ENCODE results near the gene ODF2.
A peak's percentile ranks its signal among the peaks of the same experiment; 100 is the strongest.
"Not testable (repeated sequence)": the region's sequence is repeated elsewhere in the genome, so short reads cannot be mapped to it uniquely, and the experiment has no call there.

Gene ODF2

DNA sequence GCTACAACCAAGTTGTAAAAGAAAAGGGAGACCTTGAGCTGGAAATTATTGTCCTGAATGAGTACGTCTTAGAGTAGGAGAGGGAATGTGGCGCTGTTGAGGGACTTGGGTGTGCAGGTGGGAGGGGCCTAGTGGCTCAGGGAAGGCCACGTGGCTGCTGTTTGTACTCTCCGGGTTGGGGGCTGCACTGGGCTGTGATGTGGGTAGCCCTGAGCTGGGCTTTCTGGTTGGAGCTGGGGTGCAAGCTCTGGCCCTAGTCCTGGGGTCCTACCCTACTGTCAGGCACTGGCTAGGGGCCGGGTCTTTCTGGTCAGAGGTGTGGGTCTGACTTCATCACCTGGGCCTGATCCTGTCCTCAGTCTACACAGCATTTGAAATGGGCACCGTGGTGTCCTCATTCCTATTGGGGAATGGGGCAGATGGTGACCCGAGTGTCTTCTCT lies 29.6 kb downstream of the ODF2 start:
- no peak for DNase-seq

DNA sequence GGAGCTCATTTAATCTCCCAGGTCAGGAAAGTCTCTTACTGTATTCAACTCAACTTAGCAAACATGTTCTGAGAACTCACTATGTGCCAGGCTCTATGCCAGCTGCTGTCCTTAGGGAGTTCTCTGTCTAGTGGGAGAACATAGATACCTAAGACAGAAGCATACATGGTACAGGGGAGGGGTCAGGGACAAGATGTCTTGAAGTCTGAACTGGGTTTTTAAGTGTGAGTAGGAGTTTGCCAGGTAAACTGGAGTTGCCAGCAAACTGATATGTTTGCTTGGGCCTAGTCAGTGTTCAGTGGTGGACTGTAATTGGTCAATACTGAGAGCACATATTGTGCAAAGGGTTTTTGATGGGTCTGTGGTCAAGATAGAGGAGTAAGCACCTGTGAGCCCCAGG lies 30.4 kb downstream of the ODF2 start:
- no peak for DNase-seq

DNA sequence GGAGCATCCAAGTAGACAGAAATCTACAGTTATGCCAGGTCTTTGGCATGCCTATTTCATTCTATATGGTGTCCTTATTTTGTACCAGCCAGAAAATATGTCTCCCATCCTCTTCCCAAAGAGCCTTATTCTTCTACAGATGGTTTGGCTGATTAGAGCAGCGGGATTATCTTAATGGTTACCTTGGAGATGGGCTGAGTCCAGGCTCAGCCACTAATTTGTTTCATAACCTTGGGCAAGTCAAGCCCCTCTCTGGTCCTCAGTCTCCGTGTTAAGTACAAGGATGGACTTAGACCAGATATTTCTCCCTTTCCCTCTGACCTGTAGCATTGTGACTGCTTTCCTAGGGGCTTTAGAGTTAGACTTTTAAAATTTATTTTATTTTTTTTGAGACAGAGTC lies 37.6 kb downstream of the ODF2 start:
- no peak for DNase-seq

DNA sequence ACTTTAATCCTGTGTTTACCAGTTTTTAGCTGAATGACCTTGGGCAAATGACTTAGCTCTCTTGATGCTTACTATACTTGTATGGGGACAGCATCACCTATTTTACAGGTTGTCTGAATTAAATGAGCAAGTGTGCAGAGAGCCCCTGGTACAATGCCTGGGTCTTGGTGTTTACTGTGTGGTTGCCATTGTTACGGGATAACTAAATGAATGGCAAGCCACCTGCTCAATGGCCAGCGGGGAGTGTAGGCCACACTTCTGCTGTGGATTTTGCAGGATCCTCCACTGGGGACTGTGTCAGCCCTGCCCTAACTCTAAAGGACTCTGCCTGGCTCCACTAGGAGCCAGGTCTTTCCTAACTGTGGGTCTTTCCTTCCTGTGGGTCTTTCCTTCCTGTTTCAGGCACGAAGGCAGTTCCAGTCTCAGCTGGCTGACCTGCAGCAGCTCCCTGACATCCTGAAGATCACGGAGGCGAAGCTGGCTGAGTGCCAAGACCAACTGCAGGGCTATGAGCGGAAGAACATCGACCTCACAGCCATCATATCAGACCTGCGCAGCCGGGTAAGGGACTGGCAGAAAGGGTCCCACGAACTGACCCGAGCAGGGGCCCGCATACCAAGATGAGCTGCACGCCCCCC lies 38.4 kb downstream of the ODF2 start:
- peak; percentile 58 for DNase-seq

DNA sequence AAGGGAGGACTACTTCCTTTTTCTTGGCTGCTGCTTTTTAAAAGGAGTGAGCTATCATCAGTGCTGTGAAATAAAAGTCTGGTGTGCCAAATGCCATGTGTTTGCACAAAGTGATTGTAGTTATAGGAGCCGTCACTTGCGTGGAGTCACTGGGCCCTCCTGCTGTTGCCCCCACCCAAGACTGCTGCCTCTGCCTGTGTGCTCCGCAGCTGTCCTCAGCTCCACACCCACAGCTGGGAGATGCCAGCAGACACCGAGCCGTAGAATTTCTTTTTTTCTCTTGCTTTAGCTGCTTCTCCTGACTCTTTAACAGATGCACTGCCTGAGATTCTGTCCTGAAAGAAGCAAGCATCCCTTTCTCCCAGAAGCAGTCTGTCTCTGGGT lies 38.9 kb downstream of the ODF2 start:
- no peak for DNase-seq

DNA sequence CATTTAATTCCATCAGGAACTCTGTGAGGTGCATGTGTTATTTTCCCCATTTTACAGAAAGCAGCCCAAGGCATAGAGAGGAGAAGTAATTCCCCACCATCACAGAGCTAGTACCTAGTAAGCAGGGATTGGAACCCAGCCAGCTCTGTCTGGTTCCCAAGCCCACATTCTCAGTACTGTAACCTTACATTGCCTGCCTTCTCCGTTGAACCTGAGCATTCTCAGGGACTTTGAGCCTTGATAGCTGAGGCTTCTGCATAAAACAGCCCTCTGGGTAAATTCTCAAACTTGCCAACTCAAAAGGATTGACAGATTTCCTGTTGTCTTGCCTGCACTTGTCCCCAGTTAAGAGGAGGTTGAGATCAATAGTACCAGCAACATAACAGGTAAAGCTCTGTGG lies 39.5 kb downstream of the ODF2 start:
- DNase-seq, result no peak

DNA sequence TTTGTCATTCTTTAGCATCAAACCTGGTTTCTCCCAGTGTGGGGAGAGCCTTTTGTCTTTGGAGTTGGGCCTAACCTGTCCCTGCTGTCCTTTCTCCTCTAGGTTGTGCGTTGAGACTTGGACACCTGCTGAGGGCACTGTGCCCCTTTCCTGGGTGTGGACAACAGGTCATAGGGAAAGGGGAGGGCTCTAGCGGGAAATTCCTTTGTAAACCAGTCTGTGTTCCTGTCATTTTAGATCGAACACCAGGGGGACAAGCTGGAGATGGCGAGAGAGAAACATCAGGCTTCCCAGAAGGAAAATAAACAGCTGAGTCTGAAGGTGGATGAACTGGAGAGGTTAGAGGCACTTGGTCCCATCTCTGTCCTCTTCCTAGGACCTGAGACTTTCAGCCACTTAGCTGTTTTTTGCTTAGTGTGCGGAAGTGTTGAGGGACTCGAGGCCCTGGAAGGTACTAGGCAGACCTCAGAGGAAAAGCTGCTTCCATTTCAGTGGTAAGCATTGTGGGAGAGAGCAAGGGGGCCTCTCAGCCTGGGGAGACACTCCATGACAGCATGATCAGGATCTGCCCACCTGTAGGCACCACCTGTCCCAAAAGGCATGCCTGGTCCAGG lies 40.1 kb downstream of the ODF2 start:
- no peak for DNase-seq

DNA sequence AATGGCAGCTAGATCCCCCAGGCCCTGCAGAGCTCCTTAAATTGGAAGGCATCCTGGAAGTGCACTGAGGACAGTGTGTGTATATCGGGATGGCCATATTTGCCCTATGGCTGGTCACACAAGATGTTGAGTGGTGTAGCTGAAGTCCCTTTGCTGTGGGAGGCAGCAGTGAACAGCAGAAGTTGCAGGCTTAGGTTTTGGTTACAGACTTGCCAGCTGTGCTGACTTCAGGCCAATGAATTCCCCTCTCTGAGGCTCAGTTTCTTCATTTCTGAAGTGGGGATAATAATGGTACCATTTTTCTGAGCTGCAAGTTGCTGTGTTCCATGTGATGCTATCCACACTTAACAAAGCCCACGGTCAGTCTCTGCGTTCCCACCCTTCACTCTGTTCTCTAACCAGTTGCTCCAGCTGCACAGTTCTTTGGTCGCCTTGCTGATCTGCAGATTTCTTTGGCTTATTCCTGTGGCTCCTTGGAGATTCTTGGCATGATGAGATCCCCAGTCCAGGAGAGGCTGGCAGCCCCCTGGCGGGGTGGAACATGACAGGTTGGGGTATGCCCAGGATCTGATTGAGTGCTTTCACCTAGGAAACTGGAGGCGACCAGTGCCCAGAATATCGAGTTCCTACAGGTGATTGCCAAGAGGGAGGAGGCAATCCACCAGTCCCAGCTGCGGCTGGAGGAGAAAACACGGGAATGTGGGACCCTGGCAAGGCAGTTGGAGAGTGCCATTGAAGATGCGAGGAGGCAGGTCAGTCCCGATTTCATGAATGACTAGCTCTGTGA lies 42.2 kb downstream of the ODF2 start:
- no peak for DNase-seq

DNA sequence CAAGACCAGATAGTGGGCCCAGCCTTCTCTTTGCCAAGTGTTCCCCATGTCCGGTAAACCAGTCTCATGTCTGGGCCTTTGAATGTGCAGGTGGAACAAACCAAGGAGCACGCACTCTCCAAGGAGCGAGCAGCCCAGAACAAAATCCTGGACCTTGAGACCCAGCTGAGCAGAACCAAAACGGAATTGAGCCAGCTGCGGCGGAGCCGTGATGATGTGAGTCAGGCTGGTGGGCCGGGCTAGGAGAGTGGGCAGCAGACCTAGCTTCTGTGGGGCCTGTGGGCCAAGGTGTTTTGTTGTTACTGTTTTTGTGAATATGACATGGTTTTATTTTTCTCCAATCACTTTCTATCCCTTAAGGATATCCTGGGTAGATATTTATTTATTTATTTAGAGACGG lies 43.1 kb downstream of the ODF2 start:
- no peak for DNase-seq

DNA sequence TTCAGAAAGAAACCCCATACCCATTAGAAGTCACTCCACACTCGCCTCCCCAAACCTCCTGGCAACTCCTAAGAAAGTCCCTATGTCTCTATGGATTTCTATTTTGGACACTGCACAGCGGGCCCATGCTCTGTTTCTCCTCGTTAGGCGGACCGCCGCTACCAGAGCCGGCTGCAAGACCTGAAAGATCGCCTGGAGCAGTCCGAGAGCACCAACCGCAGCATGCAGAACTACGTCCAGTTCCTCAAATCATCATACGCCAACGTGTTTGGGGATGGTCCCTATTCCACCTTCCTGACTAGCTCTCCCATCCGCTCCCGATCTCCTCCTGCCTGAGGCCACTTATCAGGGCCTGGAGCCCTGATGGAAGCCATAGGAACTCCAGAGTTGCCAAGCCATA lies 44.1 kb downstream of the ODF2 start:
- DNase-seq, result no peak

DNA sequence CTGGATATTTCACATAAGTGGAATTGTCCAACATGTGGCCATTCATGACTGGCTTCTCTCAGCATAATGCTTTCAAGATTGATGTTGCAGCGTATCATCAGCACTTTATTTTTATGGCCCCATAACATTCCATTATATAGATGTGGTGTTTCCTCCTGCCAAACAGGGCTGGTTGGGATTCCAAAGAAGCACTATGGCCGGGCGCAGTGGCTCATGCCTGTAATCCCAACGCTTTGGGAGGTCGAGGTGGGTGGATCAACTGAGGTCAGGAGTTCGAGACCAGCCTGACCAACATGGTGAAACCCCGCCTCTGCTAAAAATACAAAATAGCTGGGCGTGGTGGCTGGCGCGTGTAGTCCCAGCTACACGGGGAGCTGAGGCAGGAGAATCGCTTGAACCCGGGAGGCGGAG lies 47.6 kb downstream of the ODF2 start:
- DNase-seq, result not testable (repeated sequence)

DNA sequence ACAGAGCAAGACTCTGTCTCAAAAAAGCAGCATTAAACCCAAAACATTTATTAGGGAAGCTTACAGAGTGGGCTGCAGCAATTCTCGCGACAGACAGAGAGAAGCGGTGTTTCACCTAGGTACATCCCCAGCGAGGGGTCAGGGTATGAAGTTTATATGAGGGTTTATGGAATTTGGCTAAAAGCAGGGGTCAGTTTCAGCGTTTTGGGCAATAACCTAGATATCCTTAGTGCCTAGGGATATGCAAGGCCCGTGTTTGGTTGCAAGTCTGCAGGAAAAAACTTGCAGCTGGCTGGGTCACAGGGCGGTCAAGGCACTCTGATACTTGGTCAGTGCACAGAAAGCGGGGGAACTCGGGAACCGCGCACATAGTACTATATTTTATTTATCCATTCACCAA lies 48.1 kb downstream of the ODF2 start:
- no peak for DNase-seq

DNA sequence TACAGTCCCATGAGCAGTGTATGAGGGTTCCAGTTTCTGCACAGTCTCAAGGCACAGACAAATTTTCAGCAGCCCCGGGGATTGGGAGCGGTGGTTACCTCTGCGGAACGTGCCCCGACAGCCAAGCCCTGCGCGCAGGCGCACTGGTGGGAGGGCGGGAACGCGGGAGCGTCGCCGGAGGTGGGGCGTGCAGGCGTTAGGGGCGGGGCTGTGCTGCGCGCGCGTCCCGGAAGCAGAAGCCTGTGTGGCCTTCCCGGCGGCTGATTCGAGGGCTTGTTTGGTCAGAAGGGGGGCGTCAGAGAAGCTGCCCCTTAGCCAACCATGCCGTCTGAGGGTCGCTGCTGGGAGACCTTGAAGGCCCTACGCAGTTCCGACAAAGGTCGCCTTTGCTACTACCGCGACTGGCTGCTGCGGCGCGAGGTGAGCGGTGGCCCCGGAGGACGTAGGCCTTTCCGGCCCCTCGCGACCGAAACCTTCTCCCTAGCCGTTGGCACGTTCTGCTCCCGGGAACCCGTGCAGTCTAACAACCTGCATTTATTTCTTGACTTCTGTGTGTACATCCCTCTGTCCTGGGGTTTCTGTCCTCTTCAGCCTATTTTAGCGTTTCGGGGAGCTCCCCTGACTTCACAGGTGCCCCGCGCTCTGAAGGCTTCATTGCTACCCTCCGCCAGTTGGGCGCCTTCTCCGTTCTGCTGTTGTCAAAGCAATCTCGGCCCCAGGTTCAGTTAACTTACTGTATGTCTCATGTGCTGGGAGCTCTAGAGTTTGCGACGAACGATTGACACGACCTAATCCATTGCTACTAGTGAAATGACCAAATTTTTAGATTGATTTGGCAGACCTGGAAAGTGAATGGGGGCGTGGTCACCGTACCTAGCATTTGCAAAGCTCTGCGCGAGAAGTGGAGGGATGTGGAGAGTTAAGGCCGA lies 48.9 kb downstream of the ODF2 start, which contains the start of gene GLE1:
TSS of gene GLE1 (plus strand) at position 235 of the 929 bp plus-strand sequence. CDS start at position 322, 87 bp downstream.
- DNase-seq, result peak; percentile 98

DNA sequence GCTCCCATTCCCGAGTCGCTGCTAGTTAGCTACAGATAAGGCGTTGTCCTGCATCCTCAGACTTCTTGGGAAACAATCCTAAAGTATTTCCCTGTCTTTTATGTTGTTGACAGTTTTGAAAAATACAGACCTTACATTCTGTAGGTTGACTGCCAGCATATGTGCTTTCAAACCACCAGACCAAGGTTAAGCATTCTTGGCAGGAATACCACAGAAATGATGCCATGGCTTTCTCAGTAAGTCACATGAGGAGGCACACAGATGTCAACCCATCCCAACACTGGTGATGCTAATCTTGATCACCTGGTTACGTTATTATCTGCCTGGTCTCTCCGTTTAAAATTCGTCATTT lies 49.6 kb downstream of the ODF2 start:
- no peak for DNase-seq

DNA sequence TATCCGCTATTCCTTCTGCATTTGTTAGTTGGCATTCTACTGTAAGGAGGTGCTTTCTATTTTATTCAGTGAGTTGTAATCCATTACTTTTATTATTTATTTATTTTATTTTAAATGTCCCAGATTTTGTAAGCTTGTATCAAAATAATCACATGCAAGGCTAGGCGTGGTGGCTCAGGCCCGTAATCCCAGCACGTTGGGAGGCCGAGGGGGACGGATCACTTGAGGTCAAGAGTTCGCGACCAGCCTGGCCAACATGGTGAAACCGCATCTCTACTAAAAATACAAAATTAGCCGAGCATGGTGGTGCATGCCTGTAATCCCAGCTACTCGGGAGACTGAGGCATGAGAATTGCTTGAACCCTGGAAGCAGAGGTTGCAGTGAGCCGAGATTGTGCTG lies 50.1 kb downstream of the ODF2 start:
- DNase-seq, result not testable (repeated sequence)

DNA sequence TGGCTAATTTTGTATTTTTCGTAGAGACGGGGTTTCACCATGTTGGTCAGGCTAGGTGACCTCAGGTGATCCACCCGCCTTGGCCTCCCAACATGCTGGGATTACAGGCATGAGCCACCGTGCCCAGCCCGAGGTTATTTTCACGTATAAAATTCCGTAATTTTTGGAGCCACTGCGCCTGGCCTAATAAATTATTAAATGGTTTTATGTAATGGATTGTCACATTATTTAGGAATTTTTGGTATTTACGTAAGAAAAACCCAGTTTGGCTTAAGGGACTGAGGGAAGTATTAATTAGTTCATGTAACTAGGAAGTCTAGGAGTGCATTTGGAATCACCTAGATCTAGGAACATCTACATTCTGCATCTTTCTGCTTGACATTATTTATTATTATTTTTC lies 57.0 kb downstream of the ODF2 start:
- DNase-seq, result no peak

DNA sequence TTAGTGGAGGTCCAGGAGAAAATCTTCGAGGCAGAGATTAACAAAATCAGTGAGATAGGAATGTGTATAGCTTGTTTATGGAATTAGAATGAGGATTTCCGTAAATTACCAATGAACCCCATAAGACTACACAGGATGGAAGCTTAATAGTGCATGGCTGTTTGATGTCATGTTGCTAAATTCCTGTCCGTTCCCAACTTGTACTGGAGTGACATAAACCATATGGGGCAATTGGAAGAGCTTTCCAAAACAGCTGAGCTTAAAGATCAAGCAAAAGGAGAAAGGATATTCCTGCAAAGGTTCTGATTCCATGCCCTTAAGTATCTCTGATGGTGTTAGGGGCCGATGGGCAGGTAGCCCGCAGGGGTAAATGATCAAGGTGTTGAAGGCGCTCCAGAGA lies 66.2 kb downstream of the ODF2 start:
- no peak for DNase-seq

DNA sequence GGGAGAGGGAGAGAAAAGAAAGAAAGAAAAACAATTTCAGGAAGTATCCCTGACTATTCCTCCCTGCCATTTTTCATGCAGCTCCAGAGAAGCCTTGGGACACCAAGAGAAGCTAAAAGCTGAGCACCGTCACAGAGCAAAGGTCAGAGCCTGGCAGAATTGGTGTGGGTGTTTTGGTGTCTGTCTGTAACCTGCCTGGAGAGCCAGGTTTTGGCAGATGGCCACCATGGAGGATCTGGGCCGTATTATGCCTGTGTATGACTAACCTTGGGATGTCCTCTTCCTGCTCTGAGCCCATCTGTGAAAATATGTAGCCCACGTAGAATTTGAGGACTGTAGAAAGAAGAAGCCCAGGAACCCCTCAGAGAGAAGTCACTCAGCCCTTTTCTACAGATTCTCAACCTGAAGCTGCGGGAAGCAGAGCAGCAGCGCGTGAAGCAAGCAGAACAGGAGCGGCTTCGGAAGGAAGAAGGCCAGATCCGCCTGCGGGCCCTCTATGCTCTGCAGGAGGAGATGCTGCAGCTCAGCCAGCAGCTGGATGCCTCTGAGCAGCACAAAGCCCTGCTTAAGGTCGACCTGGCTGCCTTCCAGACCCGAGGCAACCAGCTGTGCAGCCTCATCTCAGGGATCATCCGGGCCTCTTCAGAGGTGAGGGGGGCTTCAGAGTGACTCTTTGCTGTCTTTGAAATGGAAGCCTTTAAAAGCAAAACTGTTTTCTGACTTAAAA lies 67.6 kb downstream of the ODF2 start:
- peak; percentile 59 for DNase-seq

DNA sequence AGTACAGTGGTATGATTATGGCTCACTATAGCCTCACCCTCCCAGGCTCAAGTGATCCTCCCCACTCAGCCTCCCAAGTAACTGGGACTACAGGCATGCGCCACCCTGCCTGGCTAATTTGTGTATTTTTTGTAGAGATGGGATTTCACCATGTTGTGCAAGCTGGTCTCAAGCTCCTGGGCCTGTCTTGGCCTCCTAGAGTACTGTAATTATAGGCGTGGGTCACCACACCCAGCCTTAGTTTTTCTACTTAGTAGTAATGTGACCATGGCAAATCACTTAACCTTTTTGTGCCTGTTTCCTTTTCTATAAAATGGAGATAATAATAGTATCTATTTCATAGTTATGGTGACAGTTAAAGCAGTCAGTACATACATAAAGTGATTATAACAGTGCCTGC lies 70.9 kb downstream of the ODF2 start:
- no peak for DNase-seq

DNA sequence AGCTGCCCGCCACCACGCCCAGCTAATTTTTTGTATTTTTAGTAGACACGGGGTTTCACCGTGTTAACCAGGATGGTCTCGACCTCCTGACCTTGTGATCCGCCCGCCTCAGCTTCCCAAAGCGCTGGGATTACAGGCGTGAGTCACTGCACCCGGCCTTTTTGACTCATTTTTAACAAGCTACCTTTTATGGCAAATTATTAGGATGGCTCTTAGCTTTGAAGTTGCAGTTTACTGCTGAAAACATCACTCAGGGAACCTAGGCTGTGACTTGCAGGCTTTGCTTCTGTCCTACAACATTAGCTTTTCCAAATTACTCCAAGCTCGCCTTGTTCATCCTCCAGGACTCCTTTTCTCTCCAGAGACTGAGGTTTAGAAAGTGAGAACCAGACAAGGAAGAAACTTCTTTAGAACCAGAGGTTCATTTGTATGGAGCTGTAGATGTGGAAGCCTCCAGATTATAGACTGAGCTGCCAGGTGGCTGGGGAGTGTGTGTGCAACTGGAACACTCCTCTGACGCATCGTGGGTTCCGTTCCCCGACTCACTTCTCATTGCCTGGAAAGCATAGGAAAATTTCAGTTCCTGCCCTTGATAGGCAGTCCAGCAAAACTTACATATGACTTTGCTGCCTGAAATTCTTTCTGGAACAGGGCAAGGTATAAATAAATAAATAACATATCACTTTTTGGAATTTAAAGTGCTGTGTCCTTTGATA lies 72.8 kb downstream of the ODF2 start:
- DNase-seq, result no peak

DNA sequence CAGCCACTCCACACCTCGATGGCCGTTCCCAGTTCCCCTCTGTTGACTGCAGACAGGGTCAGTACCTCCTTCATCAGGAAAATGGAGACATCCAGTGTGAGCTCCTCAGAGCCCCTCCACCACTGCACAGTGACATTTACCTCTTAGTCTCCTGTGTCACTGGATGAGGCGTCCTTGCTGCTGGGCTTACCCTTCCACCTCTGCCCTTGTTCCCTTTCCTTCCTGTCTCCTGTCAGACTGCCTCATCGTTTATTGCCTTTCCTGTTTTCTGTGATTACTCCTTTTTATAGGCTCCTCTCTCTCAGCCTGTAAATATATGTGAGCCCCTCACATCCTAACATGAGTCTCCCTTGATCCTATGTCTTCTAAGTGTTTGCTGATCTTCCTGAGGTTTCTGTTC lies 73.4 kb downstream of the ODF2 start:
- no peak for DNase-seq

DNA sequence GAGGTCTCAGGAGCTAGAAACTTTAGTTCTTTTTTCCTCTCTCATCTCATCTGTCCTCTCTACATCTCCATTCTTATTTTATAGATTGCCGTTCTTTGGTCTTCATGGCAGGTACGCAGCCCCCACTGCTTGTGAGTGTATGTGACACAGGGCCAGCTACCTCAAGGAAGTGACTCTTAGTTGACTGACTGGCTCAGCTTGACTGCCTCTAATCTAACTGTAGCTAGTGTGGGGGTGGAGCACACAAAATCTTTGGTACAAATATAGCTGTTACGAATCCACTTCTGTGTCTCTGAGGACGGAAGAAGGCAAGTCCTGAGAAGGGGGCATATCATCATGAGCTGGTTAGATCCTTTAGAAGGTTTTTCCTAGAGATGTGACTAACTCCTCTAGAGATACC lies 76.8 kb downstream of the ODF2 start:
- DNase-seq, result no peak
